Fibroblast of skin of left biceps (primary cell): ENCODE data around the gene ARID5B.
A peak's percentile ranks its signal among the peaks of the same experiment; 100 is the strongest.
"Not testable (repeated sequence)": the region's sequence is repeated elsewhere in the genome, so short reads cannot be mapped to it uniquely, and the experiment has no call there.

Source experiments
- DNase-seq, 2 experiments: peaks; one replicate each; pipeline ENCODE4 v3.0.0-alpha.2; 2013; ENCODE audit warnings: low read depth in 2 of 2

The ARID5B gene, protein sequence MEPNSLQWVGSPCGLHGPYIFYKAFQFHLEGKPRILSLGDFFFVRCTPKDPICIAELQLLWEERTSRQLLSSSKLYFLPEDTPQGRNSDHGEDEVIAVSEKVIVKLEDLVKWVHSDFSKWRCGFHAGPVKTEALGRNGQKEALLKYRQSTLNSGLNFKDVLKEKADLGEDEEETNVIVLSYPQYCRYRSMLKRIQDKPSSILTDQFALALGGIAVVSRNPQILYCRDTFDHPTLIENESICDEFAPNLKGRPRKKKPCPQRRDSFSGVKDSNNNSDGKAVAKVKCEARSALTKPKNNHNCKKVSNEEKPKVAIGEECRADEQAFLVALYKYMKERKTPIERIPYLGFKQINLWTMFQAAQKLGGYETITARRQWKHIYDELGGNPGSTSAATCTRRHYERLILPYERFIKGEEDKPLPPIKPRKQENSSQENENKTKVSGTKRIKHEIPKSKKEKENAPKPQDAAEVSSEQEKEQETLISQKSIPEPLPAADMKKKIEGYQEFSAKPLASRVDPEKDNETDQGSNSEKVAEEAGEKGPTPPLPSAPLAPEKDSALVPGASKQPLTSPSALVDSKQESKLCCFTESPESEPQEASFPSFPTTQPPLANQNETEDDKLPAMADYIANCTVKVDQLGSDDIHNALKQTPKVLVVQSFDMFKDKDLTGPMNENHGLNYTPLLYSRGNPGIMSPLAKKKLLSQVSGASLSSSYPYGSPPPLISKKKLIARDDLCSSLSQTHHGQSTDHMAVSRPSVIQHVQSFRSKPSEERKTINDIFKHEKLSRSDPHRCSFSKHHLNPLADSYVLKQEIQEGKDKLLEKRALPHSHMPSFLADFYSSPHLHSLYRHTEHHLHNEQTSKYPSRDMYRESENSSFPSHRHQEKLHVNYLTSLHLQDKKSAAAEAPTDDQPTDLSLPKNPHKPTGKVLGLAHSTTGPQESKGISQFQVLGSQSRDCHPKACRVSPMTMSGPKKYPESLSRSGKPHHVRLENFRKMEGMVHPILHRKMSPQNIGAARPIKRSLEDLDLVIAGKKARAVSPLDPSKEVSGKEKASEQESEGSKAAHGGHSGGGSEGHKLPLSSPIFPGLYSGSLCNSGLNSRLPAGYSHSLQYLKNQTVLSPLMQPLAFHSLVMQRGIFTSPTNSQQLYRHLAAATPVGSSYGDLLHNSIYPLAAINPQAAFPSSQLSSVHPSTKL

GRCh38 chr10:61900829-61901792, at the start of gene ARID5B:
Gene ARID5B (plus strand): TSS chr10:61901699. CDS start chr10:61901710, 11 bp downstream.
- DNase-seq = peak in 1 of 2 experiments; percentile 51

DNA sequence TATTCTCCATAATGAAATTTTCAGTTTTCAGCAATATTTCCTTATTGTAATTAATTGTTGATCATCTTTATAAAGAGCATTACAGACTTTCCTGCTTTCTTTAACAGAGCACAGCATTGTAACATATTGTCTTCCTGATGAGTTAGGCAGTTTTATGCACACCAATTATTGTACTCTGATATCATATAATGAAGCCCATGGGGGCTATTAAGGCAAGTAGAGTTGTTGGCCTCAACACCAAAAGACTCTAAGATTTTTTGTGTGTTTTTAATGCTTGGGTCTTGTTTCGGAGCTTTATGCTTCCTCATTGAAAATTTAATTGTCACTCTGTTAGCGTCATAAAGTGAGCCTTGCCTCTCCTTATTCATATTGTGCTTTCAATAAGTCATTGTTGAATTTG, 49.2 kb upstream of the ARID5B start:
- DNase-seq = no peak

- DNase-seq = no peak
Measured at GRCh38 chr10:61855771-61856170, 45.7 kb upstream of the ARID5B start.

- no peak for DNase-seq
Measured at GRCh38 chr10:61857746-61858145, 43.8 kb upstream of the ARID5B start.

- DNase-seq = no peak
Measured at GRCh38 chr10:61859786-61860185, 41.7 kb upstream of the ARID5B start.

DNA sequence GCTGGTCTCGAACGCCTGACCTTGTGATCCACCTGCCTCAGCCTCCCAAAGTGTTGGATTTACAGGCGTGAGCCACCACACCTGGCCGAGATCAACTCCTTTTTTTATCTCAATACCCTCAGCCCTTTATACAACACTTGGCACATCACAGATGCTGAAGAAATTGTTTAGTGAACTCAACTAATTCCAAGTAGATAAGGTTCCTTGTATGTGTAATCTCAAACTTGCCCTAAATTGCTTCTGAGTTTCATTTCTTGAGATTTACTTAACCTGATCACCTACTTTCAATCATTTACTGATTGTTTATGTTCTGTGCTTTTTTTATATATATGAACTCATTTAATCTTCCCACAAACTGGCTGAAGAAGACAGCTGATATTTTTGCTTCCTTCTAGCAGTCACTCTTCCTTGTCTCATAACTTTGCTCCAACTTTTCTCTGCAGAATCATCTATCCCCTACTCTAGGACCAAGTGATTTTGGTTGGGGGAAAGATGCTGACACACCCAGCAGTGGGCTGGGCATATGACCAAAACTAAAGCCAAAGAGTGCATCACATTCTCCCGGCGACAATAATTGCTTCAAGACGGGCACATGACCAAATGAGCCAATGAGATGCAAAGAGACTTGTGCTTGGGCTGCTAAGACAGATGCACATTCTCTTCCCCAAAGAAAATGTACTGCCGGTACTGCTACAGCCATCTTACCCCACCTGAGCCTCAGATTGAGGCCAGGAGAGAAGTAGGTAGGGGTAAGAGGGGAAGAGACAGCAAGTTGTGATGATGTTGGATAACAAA, 40.3 kb upstream of the ARID5B start:
- DNase-seq = no peak

- no peak for DNase-seq
Measured at GRCh38 chr10:61863981-61864380, 37.5 kb upstream of the ARID5B start.

- DNase-seq = no peak
Measured at GRCh38 chr10:61866700-61867368, 34.7 kb upstream of the ARID5B start.

GRCh38 chr10:61867374-61867773, 34.1 kb upstream of the ARID5B start:
- DNase-seq = not testable (repeated sequence)

DNA sequence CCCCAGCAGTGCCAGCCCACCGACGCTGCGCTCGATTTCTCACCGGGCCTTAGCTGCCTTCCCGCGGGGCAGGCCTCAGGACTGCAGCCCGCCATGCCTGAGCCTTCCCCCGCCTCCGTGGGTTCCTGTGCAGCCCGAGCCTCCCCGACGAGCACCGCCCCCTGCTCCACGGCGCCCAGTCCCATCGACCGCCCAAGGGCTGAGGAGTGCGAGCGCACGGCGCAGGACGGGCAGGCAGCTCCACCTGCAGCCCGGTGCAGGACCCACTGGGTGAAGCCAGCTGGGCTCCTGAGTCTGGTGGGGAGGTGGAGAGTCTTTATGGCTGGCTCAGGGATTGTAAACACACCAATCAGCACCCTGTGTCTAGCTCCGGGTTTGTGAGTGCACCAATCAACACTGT, 33.7 kb upstream of the ARID5B start:
- DNase-seq = not testable (repeated sequence)

GRCh38 chr10:61869041-61869675, 32.3 kb upstream of the ARID5B start:
- no peak for DNase-seq

DNA sequence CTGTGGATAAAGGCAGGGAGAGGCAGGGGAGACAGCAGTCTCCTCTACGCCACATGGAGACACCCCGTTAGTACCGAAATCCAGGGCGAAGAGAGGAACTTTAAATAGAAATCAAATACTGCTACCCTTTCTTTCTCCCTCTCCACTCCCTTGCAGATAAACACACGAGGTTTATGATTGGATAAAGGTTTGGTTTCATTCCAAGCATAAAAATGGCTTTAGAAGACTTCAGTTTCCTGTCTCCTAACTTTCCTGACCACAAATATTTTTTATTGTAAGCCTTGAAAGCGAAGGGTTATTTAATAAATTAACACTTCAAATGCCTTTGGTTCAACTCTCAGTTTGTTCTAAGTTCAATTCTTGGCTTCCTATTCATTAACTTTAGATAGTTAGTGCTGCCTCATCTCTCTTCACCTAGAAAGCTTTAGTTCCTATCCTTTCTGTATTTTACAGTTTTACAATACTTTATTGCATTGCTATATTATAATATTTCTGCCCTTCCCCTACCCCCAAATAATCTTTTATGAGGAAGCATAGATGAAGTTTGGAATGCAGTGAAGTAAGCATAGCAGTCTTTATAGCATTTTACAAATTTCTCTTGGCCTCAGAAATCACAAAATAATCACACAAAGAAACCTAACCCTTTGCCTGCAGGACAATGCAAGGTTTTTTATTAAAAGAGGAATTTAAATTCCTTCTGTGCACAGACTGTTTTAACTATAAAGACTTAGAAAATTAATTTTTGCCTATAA, 31.5 kb upstream of the ARID5B start:
- DNase-seq = peak; percentile 67 to 76

GRCh38 chr10:61870526-61870895, 31.0 kb upstream of the ARID5B start:
- DNase-seq = no peak

- no peak for DNase-seq
Measured at GRCh38 chr10:61871487-61871886, 30.0 kb upstream of the ARID5B start.

- DNase-seq = no peak
Measured at GRCh38 chr10:61877887-61878739, 23.4 kb upstream of the ARID5B start.

- no peak for DNase-seq
Measured at GRCh38 chr10:61878740-61879068, 22.8 kb upstream of the ARID5B start.

- no peak for DNase-seq
Measured at GRCh38 chr10:61882621-61883370, 18.7 kb upstream of the ARID5B start.
